COLO668 (cell line): ENCODE measurements around the gene TOP1.
A peak's percentile ranks its signal among the peaks of the same experiment; 100 is the strongest.
"Not testable (repeated sequence)": the region's sequence is repeated elsewhere in the genome, so short reads cannot be mapped to it uniquely, and the experiment has no call there.

ENCODE experiments used
- DNase-seq: peaks from one replicate; lab custom pipeline; 2025; ENCODE audit not compliant: unreplicated experiment; lab: John Stamatoyannopoulos, UW

TOP1 gene

DNA sequence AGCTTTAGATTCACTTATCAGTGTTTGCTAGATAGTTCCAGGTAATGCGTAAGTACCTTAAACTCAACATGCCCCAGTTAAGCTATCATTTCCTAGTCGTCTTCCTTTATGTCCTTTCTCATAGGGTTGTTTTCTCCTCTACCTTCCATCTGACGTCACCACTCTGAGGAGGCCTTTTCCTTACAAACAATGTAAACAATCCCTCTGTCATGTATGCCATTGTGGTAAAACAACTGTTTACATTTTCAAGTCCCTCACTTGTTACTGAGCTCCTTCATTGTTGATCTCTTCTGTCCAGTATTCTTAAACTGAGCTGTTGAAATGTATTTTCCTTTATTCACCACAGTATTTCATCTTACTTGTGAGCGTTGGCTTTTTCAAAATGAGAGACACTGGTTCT, 63.3 kb downstream of the TOP1 start:
- no peak for DNase-seq

DNA sequence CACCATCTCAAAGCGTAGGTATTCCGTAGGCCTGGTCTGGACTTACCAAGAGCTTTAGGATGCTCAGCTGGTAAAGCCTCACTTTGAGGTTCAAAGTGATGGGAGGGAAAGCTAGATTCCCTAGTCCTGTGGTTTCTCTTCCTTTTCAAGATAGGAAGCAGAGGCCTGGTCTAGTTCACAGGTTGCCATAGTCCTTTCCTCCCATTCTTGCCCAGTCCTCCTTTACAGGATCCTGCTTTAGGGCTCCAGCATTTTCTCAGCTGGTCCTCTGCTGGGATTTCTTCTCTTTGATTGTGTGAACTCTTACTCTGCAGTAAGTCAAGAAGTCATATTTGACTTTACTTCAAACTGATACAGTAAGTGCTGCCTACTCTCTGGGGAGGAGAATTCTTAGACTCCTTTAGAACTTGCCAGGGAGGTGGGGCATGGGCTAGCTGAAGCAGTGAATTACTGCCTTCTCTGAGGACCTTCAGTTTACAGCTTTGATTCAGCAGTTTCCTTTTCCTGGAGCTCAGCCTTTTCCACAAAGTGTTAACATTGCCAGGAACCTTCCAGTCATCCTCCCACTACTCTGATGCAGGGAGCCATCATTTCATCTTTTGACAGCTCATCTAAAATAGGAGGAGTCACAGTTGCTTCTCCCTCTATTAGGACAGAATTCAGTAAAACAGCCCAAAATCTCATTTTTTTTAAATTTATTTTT, 65.9 kb downstream of the TOP1 start:
- DNase-seq, result no peak

DNA sequence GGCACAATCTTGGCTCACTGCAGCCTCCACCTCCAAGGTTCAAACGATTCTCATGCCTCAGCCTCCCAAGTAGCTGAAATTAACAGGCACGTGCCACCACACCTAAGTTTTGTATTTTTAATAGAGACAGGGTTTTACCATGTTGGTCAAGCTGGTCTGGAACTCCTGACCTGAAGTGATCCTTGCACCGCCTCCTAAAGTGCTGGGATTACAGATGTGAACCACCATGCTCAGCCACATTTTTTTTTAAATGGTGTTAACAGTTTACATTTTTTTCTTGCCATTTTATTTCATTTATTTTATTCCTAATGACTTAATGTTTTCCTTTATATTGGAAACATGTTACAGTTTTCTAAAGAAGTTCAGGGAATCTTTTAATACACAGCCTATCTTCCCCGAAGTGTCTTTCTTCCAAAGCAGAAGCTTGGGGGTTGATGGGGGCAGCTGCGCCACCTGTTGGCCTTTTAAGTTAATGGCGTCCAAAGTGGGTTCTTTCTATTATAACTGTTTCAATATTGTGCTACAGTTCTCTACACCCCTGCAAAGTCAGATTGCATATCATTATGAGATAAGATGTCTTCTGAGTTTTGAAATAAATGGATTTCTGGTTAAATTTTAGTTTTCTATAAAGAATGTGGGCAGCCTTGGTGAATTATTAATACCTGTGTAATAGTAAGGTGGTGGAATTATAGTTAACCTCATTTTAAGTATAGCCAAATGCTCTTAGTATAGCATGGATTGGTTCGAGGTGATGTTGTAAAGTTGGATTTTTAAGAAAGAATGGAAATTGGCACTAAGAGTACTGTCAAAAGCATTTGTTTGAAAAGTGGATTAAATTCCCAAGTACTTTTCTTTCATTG, 66.7 kb downstream of the TOP1 start:
- peak; percentile 50 for DNase-seq

DNA sequence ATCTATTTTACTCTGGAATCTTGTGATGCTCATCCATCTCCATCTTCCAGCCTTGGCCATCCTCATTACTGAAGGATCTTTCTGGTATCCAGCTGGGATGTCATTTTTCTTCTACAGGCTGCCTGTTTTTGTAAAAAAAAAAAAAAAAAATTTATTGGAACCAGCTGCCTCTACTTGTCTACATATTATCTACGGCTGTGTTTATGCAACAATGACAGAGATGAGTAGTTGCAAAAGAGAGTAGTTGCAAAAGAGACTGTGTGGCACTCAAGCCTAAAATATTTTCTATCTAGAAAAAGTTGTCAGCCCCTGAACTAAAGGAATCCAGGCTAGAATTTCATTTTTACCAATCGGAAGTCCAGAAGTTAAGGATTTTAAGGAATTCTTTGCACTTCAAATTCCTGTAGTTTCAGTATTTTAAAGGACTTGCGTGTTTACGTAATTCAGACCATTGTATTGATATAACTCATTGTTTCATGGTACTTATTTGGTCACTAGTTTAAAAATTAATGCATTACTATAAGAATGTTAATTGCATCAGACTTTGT, 70.2 kb downstream of the TOP1 start:
- no peak for DNase-seq

DNA sequence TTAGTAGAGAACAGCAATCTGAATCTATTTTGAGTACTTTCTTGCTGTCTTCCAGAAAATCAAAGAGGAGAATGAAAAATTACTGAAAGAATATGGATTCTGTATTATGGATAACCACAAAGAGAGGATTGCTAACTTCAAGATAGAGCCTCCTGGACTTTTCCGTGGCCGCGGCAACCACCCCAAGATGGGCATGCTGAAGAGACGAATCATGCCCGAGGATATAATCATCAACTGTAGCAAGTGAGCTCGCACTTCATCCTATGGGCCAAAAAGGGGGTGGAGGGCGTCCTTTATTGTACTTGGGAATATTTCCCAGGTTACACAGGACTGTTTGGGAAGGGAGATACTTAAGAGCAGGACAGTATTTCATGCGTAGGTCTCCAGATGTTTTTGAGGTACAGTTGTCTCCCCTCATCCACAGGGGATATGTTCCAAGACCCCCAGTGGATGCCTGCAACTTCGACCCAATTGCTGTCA, 71.4 kb downstream of the TOP1 start:
- DNase-seq, result no peak

DNA sequence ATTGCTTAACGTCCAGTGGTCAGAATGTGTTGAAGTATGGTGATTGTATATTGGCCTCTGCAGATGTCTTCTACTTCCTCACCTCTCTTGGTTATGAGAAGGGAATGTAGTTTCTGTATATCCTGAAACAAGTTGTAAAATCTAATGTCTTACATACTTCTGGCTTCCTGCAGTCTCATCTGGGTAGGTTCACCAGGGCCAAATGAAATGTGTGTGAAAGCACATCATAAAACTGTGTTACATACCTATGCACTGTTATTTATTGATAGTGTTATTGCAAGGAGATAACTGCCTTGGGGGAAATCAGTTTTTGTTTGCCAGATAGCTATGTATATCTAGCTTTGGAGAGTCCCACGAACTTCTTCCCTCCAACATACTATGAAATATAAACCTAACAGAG, 73.0 kb downstream of the TOP1 start:
- DNase-seq, result no peak

DNA sequence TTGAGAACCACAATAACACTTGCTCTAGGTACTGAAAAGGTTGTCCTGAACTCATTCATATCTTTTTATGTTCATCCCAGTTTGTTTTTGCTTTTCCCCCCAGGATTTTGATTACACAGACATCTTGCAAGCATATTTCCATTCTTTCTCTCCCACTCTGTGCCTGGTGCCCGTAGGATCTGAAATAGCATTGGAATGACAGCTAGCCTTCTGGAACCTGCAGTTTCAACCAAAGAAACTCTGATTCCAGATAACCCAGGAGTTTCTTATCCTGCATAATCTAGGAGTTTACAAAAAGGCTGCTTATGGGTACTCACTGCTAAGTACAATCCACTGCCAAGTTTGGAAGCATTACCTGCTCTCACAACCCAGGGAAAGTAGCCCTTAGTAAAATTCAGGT, 79.9 kb downstream of the TOP1 start:
- no peak for DNase-seq

DNA sequence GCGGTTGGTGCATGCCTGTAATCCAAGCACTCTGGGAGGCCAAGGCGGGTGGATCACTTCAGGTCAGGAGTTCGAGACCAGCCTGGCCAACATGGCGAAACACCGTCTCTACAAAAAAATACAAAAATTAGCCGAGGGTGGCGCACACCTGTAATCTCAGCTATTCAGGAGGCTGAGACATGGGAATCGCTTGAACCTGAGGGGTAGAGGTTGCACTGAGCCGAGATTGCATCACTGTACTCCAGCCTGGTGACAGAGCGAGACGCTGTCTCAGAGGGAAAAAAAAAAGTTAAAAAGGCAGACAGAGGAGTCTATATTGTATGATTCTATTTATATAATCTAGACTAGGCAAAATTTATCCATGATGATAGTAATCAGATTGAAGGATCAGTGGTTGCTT, 81.4 kb downstream of the TOP1 start:
- DNase-seq, result no peak

DNA sequence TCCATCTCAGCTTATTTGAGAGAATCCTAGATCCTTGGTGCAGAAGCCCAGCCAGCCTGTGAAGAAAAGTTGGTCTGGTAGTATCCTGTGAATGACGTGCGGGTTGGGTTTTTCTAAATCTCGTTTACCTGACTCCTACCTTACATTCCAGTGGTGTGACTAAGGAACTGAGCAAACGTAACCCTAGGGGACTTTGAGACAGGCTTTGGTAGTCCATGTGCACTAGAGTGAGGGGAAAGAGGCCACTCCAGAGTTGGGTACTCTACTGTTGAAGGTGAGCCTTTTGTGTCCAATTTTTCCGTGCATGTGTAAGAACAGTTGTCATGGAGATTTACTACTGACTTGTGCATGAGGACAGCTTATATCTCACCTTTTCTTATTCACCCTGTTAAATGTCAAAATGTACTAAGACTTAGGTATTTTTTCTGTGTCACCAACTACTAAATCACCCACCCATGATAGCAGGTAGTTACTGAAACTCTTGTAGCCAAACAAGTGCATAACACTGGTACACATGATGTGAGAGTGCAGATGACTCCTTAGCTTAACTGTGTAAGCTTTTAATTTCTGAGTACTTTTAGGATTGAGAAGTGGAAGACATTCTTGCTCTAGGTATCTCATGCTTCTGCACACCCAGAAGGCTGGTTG, 82.4 kb downstream of the TOP1 start:
- DNase-seq, result no peak

DNA sequence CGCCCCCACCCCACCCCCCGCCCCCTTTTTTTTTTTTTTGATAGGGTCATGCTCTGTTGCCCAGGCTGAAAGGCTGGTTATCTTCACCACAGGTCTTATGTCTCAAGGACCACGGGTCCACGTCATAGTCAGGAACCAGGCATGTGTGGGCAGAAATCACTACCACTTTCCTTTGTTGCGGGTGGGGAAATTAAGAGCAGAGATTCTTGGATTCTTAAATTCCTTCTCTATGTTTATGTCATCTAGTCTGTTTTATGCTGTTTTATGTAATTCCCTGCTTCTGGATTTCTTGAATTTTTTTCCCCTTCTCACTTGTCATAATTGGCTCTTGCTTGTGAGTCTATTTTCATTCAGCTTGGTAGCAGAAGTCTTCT, 82.9 kb downstream of the TOP1 start:
- no peak for DNase-seq

DNA sequence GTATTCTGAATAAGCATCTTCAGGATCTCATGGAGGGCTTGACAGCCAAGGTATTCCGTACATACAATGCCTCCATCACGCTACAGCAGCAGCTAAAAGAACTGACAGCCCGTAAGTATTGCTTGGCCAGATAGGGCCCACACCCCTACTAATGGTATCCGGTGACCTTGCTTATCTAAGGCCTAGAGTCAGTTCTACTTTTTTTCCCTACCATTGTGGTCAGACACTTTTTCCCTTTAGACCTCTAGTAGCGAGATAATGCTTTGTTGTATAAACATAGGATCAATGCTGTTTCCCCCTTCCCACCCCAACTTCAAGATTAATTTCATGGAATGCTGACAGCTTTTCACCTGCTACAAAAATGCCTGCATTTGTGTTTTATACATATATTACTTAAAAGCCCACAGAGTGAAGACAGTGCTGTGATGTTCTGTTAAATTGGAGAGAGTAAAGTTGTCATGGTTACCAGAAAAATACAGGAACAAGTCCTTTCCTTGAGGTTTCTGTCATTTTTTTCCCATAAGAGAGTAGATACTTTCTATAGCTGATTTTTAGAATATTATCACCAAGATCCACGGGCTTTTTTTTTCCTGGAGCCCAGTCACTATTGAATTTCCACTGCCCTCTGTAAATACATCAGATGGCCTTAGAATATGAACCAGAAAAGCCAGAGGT, 87.8 kb downstream of the TOP1 start:
- DNase-seq, result no peak

DNA sequence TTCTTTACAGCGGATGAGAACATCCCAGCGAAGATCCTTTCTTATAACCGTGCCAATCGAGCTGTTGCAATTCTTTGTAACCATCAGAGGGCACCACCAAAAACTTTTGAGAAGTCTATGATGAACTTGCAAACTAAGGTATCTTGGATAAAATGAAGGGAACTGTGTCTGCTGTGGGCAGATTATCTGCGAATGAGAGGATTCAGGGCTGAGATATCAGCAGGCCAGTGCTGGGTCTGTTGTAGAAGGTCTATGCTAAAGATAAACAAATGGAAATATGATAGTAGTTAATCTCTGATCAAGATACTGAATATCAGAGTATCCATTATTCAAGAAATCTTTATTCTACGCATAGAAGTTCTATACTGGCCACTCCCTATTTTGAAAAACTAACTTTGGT, 89.5 kb downstream of the TOP1 start:
- not testable (repeated sequence) for DNase-seq

DNA sequence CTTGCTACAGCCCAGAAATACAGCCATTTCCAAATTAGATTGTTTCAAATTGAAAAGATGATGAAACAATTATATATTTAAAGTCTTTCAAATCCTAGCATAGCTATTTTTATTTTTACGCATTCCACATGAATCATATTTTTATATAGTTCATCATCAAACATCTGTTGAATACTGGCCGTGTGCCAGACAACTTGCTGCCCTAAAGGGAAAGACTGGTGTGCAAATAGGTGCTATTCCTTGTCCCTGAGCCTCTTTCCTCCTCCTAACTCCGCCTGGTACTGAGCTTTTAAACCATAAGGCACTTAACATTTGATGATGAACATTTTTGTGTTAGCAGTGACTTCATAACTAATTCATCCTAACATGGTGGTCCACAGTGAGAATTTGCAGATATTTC, 90.0 kb downstream of the TOP1 start:
- DNase-seq, result no peak

DNA sequence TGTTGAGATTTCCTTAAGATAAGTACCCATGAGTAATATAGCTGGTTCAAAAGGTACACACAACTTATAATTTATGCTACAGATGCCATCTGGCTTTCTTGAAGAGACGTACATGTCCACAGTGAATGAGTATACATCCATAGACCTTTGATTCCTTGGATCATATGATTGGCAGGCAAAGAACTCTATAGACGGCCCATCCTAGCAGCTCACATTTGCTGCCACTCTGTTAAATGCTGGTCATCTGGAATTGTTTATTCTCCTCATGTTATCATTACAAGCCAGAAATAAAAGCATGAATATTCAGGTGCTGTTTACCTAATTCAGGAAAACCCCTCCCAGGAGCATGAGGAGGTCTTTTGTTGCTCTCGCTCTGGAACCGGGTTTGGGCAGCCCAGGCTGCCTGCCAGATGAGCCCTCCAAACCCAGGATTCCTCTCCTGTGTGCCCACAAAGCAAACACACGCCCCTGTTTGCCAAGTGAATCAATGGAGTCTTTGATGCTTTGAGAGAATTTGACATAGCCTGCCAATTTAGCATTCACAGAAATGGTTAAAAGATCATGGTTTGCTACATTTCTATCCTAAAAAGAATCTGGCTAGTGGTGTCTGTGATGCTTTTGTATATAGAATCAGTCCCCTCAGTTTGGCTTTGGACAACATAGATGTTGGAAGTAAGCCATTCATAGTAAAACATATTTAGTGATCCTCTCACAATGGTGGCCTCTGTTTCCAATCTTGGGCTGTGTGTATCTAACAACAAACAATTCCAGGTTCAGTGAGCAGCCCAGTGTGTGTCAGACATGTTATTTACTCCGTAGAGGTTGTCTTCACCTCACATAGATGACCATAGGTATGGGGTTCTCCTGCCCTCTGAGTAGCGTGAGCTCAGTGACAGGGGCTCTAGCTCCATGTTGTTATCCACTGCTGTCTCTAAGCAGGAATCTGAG, 91.3 kb downstream of the TOP1 start:
- no peak for DNase-seq

DNA sequence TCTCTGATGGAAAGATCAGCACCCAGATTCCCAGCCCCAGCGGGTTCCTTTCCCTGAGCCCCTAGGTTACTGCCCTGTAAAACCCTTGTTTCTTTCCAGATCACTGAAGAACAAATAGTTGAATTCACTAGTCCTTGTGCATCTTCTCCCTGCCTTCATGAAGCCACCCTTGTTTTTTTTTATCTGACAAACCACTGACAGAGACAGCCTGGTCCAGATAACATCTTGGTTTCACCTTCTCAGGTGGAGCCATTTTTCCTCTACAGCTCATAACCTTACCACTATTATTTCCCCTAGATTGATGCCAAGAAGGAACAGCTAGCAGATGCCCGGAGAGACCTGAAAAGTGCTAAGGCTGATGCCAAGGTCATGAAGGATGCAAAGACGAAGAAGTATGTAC, 92.8 kb downstream of the TOP1 start:
- DNase-seq, result no peak

DNA sequence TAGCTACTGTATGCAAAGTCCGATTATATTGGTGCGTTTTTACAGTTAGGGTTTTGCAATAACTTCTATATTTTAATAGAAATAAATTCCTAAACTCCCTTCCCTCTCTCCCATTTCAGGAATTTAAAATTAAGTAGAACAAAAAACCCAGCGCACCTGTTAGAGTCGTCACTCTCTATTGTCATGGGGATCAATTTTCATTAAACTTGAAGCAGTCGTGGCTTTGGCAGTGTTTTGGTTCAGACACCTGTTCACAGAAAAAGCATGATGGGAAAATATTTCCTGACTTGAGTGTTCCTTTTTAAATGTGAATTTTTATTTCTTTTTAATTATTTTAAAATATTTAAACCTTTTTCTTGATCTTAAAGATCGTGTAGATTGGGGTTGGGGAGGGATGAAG, 95.0 kb downstream of the TOP1 start:
- DNase-seq, result no peak

DNA sequence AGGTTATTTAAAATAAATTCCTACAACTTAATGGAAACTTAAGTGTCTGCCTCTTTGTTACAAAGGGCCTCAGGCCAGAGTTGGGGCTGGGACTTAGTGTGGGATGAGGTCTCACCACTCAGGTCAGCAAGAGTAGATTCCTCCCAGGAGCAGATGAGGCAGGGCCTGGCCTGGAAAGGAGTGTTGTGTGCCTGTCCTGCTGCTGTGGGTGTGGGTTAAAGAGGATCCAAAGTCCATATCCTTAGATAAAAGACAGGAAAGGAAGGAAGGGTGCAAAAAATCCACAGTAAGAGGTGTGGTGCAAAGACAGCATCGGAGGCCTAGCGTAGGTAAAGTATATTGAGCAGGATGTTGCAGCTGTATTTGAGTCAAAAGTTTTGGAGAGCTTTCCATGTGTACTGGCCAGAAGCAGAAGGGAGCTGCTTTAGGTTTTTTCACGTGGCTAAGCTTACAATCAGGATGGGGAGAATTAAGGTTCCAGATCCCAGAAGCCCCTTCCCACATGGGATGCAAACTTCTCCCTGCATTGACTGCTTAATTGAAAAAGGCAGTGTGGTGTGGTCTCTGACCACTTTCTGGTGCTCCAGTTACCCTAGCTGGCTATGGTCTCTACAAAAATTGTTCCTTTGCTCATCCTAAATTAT, 96.0 kb downstream of the TOP1 start:
- no peak for DNase-seq

DNA sequence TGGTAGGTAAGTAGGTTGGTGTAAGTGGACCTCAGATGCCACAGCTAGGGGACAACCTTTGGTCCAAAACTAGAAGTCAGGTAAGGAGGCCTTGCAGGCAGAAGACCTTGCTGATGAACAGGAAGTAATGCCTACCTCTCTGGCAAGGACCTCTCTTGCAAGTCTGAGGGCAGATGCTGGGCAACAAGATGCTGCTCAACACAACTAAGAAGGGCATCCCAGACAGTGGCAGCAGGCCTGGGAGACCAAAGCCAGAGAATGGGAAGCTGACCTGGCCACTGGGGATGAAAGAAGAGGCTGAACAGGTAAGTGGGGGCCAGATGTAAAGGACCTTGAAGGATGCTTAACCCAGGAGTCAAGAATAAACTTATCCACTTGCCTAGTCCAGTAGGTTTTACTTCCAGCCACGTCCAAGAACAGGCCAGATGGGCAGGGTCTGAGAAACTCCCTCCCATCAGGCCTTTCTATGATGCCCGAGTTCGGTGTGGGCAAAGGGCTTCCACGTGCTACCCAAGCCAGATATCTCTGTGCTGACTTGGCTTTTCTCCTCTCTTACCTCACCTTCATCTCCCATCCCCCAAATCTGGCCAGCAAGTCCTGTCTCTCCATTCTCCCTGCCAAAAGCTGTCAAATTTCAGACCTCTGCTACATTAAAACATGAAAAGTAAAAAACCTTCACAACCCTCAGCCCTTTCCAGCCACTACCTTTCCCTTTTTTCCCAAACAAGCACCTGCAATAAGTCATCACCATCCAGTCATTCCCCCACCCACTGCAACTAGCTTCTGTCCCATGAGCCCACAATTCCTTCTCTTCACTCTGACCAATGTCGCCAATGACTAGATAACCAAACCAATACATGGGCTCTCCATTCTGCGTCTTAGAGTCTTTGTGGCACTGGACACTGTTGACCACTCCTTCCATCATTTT, 97.2 kb downstream of the TOP1 start:
- no peak for DNase-seq
